Activated CD4-positive, alpha-beta T cell treated with anti-CD3 and anti-CD28 coated beads, Interleukin-2, amount 50 U/mL, for 24 hours (primary cell): ENCODE measurements around the gene TICAM2.

Source experiments
- DNase-seq, 2 donors: peaks; one replicate each; pipeline ENCODE4 v3.0.0-alpha.2; 2020; ENCODE audit warnings: low read depth in 1 of 2, low spot score in 1 of 2

The TICAM2 gene

DNA sequence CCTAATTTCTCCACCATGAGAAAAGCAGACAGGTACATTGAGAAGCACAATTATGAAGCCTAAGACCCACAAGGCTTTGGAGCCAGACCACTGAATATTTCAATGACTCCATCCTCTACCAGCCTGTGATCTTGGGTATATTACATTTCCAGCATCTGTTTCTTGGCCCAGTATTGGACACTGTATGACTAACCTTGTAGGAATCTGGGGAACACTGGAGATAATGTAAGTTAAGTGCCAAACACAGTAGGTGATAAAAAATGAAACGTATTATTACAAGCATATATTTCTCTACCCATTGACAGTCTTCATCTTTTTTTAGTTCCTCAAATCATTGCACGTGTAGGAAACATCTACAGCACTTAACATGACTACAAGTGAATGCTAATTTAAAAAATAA is 29.1 kb downstream of the TICAM2 start:
- DNase-seq, result no peak

DNA sequence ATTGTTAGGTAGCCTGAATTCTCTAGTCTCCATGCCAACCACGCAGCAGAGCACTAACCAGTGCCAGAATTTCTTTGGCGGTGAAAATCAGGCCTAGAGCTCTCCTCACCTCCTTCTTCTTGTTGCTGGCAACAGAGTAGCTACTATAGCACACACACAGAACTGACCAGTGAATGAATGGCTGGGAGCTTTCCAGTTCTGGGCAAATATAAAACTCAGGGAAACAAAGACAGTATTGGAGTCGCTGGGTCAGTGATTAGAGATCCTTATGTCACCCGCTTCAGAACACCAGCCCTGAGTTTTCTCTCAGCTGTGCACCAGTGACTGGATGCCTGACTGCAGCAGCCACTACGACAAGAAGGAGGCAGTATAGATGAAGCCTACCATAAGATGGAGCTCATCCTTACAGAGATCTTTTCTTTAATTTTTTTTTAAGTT is 30.8 kb downstream of the TICAM2 start:
- DNase-seq, result no peak

DNA sequence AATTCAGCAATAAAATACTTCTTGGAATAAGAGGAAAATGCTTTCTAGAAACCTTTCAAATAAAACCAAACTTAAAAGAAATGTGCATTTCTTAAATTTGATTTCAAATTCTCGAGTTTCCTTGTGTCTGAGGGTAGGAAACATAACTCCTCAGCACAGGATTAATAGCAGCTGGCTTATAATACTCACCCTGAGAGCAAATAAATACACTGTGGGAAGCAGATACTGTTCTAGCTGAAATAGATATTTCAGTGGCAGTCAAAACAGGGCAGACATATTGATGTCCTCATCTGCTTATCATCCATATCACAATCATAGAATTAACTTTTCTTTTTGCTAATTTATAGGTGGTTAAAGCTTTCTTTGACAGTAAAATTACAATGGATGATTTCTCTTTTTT is 33.6 kb downstream of the TICAM2 start:
- no peak for DNase-seq

DNA sequence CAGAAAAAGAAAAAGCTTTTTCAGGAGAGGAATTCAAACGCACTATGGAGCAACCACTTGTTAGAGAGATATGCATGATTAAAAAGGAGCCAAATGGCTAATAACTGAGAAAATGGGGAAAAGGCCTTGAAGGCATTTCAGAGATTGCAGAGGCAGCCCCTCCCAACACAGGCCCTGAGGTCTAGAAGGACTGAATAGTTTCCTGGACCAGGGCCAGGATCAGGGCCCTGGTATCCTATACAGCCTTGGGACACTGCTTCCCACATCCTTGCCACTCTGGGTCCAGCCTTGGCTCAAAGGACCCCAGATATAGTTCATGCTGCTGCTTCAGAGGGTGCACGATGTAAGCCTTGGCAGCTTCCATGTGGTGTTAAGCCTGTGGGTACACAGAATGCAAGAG is 37.0 kb downstream of the TICAM2 start:
- no peak for DNase-seq

DNA sequence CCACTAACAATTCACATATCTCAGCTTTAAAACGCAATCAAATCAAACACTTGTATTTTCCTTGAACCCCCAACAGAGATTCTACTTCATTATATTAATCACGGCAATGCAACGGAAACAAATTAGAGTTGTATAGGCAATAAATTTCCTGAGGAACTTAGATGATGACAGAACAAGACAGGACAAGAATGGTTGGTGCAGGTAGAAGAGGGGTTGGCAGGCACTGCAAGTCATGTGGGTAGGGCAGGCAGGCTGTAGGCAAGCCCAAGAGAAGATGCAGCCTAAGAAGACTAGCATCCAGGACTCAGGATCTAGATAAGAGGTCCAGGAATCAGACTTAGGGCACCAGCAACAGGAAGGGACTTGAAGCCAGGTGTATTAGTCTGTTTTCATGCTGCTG is 41.1 kb downstream of the TICAM2 start:
- DNase-seq, result no peak

DNA sequence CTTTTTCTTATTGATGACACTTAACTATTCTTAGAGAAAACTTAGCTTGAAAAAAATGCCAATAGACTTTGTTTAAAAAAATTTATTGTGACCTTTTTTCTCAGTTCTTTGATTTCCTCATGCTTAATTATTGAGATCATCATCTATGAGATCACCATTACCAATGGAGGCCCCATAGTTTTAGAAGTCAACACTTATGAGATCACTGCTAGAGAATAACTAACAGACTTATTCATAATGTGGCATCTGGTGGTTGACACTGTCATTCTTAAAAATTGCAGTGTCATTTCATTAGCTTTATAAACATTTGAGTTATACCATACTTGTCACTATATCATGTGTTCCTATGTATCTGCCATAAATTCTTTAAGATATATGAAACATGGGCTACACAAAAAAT is 42.8 kb downstream of the TICAM2 start:
- DNase-seq, result no peak

DNA sequence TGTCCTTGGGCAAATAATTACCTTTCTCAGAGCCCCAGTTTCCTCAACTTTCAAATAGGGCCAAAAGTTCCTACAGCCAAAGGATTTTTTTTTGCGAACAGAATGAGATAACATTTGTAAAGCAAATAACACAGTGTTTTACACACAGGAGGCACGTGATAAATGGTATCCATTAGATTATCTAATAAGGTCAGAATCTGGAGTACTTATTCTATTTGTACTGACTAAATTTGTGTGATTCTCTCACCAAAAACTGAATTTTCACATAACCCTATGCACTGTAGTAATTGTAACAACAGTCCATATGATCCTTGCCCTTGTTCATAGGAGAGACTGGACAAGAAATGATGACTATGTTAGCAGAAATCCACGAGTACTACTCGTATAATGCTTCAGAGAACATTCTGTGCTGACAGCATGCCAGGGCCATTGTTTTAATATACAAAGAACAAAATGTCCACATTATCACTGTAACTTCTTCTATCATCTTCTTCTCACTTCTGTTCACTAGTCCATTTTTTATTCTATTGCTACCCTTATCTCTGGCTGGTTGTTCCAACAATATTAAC is 43.8 kb downstream of the TICAM2 start:
- no peak for DNase-seq

DNA sequence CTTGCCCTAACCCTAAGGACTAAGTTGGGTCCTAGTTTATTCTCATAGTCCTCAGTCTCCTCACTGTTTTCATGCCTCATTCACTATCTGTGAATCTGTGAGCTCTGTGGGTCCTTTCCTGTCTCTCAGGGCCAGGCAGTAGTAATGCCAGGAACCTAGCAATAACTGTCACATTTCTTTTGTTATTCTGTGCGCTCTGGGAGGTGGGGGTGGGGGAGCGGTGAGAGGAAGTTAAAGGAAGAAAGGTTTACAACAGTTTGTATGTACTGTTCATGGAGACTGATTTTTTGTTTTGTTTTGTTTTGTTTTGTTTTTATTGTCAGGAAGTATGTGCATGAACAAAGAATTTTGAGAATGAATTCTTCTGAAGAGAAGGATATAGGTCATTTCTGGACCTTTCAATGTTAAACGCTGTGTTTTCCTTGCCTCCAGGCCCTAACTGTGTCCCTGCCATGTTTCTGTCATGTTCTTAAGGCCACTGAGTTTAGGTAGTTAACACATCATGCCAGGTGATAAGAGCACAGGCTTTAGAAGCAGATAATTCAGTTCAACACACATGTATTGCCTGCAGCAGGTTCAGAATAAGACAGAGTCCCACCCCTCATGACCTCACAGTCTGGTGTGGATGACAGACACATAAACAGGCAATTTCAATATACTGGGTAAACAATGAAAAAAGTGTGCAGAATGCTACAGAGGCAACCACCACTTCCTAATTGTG is 44.5 kb downstream of the TICAM2 start:
- DNase-seq, result no peak

DNA sequence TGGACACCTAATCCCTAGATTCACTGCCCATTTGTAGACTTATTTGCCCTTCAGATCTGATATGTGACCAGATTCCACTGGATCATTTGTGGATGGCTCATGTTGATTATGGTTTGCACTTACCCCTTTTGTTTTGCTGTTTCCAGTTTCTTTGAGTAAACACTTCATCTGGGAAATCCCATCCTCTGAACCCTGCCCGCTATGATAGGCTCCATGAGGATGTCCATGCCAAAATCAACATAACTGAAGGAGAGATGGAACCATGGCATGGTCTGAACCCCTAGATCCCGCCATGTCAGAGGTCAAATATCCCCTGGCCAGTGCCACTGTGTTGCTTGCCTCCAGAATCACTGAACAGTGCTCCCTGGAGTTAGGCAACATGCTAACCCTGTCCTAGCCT is 46.0 kb downstream of the TICAM2 start:
- DNase-seq, result no peak

DNA sequence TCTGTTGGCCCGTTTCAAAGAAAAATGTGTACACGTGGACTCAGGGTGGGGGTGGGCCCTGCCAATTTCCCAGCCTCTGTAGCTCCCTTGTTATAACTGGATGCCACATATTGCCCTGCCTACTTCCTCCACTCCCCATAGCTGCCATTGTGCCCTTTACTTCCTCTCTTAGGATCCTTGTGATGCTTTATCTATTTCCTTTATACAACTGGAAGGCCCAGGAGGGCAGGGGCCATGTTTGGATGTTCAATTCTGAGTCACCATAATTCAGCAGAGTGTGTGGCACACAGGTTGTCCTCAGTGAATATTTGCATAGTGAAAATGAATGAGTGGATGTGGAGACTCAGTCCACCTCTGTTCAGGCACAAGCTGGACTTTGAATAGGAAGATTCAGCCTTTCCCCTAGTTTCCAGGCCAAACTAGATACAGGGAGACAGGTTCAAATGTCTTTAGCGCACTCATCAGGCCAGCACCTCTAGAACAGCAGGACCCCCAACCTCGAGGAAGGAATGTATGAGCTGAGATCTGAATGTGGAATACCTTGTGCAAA is 47.1 kb downstream of the TICAM2 start:
- DNase-seq, result no peak

DNA sequence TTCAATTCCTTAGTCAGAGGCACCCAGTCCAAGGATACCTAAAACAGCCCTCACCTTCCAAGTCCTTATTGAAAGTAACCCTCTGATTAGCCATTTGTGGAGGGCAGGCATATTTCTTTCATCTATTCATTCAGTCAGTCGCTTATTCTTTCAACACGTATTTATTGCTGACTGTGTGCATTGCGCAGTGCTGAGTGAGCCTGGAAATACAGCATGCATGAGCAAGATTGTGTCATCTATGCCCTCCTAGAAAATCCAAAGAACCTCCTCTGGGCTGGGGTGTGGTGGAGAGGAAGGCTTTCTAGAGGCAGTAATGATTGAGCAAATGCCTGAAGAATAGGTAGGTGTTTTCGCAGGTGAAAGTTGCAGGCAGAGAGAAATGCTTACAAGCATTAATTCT is 49.2 kb downstream of the TICAM2 start:
- DNase-seq, result no peak

DNA sequence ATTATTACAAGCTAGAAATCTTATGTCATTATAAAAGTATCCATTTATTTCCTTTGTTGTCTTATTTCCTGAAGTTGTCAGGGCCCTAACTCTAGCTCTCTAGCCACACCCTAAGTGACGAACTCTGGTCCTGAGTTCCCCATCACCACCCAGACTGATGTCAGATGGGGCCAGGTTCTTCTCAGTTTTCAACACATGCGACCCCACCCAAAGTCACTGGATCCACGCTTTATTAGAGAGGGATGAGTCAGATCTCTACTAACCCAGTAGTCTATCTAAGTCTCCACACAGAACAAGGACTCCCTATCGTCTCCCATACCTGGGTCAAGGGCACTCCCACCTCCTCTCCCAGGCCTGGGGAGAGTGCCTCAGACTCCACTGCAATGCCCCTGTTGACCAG is 50.9 kb downstream of the TICAM2 start:
- DNase-seq, result no peak

DNA sequence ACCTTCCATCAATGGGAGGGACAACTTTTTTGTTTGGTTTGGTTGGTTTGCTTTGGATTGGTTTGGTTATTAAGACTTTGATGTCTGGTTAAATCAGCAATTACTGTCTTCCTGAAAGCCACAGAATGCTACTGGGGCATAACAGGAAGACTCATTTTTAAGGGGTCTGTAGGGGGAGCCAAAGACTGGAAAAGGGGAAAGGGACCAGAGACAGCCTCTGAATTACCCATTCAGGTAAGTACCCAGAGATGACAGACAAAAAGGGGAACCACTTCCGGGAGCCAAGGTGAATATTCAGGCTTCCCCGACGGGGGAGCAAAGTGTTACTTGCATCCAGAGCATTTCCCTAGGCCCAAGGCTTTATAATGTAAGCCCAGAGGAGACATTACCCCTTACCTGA is 53.1 kb downstream of the TICAM2 start:
- DNase-seq, result no peak

DNA sequence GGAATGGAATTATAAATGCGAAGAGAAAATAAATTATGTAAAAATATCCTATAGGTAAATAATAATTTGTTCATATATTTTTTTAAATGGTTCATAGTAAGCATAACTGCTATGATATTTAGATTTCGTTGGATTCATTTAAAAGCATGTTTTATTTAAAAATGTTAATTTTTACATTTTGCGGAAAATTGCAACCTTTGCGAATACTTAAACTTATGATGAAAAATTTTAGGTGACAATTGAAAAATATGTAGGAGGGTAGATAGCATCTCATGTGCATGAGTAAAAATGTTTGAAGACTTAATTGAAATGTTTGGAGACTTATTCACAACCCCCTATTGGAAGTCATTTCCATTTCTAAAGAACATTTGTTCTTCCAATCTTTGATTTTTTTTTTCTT is 53.6 kb downstream of the TICAM2 start:
- no peak for DNase-seq

DNA sequence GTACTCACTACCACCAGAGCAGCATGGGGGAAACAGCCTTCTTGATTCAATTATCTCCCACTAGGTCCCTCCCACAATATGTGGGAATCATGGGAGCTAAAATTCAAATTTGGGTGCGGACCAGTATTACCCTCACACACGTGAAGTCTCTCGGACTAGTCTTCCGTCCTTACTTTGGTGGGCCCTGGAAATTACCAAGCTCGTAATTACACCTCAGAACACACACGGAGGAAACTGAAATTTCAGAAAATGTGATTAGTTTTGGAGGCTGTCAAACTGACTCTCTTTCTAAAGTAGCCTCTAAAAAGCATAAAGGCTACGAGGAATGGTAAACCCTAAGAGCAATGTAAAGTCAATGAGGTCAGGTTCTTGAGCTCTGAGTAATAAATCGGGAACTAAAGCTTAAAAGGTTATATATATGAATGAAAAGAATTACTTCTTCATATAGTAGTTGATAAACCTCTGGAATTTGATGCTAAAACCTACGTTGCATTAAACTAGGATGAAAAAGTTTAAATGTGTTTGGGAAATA is 56.9 kb downstream of the TICAM2 start:
- DNase-seq, result no peak

DNA sequence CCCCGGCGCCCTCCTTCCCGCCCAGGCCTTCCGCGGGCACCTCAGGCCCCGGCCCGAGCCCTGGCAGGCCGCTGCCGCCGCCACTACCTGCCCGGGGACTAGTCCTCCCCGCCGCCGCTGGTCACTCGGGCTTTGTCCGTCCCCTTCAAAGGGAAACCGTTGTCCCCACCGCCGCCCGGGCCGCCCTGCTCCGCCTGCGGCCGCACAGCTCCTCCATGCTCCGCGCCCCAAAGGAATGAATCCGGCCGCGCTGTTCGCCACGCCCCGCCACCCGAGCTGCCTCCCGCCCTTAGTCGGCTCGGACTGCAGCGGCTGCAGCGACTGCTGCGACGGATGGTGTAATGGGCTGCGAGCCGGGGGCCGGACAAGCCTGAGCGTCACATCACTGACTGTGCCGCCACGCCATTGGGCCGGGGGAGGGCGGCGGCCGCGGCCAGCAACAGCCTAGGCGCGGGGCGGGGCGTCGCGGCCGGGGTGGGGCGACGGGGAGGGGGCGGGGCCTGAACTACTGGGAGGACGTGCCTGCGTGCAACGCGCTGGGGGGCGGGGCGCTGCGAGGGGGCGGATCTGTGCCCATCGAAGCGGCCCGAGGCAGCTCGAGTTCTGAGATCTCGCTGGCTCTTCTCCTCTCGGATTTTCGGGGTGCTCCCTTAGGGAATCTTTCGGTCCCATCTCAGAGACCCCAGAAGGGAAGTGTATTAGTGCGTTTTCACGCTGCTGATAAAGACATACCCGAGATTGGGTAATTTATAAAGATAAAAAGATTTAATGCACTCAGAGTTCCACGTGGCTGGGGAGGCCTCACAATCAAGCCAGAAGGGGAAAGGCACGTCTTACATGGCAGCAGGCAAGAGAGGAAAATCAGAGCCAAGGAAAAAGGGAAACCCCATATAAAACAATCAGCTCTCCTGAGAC is 57.6 kb downstream of the TICAM2 start, which contains the start of gene FEM1C:
FEM1C (minus strand) TSS at position 340 of the 915 bp plus-strand sequence. CDS start 1,282 bp downstream, outside the sequence.
- DNase-seq, result peak; percentile 95

DNA sequence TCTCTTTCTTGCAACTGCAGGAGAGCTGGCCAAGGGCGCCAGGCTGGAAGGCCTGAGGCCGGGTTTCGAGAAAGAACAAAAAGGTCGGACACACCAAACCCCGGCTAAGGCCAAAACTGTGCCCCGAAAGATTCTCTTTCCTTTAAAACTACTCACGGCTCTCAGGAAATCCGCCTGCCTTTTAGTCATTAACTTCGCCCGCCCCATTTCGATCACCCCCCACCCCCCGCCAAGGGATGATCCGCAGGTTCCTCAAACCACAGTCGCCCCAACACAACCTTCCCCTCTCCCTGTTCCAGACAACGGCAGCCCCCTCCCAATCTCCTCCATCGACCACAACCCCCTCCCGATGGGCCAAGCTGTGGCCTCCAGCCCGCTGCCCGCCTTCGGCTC is 58.2 kb downstream of the TICAM2 start:
- DNase-seq, result peak; percentile 35 to 37

DNA sequence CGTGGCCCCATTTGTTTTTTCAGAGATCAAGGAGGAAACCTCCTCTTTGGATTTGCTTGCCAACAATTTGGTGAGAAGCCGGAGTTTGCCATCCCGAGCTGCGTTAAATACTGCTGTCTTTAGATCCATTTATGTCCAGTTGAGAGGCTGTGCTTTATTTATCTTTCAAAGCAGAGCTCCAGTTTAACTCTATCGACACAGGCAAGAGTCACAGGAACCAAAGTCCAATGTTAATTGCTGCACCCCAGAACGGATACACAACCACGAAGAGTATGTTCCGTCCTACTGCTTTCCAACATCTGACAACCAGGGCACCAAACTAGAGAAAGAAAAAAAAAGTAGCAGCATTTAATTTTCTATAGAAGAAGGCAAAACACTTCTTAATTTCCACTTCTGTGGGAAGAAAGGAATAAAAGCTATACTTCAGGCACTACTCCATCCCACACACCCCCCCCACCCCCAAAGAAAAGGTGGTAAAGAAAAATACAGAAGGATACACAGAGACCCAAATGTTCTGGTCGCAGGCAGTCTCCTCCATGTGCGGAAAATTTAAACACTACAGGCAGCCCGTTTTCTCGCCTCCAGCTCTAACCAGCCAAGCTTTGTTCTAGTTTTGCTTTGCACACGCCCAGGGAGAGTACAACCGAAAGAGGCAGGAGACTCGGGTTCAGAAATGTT is 58.8 kb downstream of the TICAM2 start:
- DNase-seq, result peak in 1 of 2 donors; percentile 40

DNA sequence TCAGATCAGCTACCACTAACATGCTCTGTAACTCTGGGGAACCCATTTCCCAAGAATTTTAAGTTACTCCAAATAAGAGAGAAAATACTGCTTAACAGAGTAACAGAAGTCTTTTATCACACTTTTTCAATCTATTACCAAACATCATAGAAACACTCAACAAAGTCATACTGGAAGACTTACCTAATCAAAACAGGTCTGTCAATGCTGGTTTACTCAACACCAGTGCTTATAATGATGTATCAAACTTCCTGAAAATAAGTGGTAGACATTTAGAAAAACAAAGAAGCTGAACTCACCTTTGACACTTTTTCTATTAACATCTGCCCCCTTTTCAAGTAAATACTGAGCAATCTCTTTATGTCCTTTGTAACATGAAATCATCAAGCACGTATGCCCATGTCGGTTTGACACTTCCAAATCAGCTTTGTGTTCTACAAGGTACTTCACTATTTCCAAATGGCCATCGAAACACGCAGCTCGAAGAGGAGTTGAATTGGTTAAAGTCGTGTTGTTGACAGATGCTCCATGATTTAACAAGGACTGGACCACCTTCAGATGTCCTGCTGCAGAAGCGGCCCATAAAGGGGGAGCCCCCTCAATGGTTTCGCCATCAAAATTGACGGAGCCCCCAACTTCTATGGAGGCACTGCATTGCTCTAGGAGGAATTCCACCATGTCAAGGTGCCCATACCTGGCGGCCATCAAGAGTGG is 59.5 kb downstream of the TICAM2 start:
- DNase-seq, result no peak

DNA sequence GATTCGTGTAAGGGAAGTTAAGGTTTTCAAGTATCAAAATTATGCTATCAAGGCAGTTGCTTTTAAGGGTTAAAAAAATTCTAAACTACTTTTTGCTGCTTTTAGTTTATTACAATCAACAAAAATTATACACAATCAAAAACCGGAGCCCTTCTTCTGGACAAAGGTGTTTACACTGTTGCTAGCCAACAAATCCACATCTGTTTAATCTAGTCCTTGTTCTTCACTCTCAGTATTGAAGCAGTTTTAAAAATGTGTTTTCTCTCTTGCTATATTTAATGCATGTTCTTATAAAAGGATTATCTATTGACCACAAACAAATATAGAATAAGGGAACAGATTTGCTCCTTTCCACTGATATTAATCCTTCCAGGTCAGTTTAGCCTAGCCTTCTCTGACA is 60.2 kb downstream of the TICAM2 start:
- no peak for DNase-seq
